ENCODE measurements around the gene GLRX2.

Gene GLRX2

GRCh38 chr1:193115629-193116227 lies 10.5 kb upstream of the GLRX2 start:
- TF ChIP-seq REST (IDR thresholded peaks at IDR 0.05; ENCODE audit: low read depth) (no peak), TEAD4 (IDR thresholded peaks at IDR 0.05) (peak; percentile 33)

- TF ChIP-seq MAX (IDR thresholded peaks at IDR 0.05) = no peak
- TF ChIP-seq EGR1 (IDR thresholded peaks at IDR 0.05) = no peak
- no peak for TF ChIP-seq NFIC (IDR thresholded peaks at IDR 0.05)
- no peak for TF ChIP-seq USF1 (IDR thresholded peaks at IDR 0.05)
- TF ChIP-seq TEAD4 (IDR thresholded peaks at IDR 0.05) = no peak
- TF ChIP-seq RAD21 (IDR thresholded peaks at IDR 0.05; ENCODE audit: low read depth) = no peak
- TF ChIP-seq REST (IDR thresholded peaks at IDR 0.05; ENCODE audit: low read depth) = no peak
- TF ChIP-seq YY1 (IDR thresholded peaks at IDR 0.05; ENCODE audit: low read depth) = no peak
- no peak for TF ChIP-seq TCF12 (IDR thresholded peaks at IDR 0.05; ENCODE audit: low read depth)
- no peak for TF ChIP-seq TAF1 (IDR thresholded peaks at IDR 0.05; ENCODE audit: low read depth)
- no peak for TF ChIP-seq EP300 (IDR thresholded peaks at IDR 0.05; ENCODE audit: borderline replicate concordance)
- no peak for TF ChIP-seq FOXM1 (IDR thresholded peaks at IDR 0.05; ENCODE audit: borderline replicate concordance, low read depth)
- no peak for TF ChIP-seq ZBTB7A (IDR thresholded peaks at IDR 0.05; ENCODE audit: low read depth)
These were observed 9.4 kb upstream of the GLRX2 start for GRCh38 chr1:193114485-193115095.

- TF ChIP-seq EGR1 (IDR thresholded peaks at IDR 0.05) = no peak
- TF ChIP-seq ZBTB7A (IDR thresholded peaks at IDR 0.05; ENCODE audit: low read depth) = no peak
- no peak for TF ChIP-seq CREB1 (IDR thresholded peaks at IDR 0.05; ENCODE audit: low read depth)
- no peak for TF ChIP-seq TAF1 (IDR thresholded peaks at IDR 0.05; ENCODE audit: low read depth)
- TF ChIP-seq RAD21 (IDR thresholded peaks at IDR 0.05; ENCODE audit: low read depth) = no peak
- TF ChIP-seq USF1 (IDR thresholded peaks at IDR 0.05) = no peak
- TF ChIP-seq MAX (IDR thresholded peaks at IDR 0.05) = no peak
- no peak for TF ChIP-seq TEAD4 (IDR thresholded peaks at IDR 0.05)
These were observed 8.7 kb upstream of the GLRX2 start for GRCh38 chr1:193113992-193114332.

- TF ChIP-seq TEAD4 (IDR thresholded peaks at IDR 0.05) (no peak), MAX (IDR thresholded peaks at IDR 0.05) (no peak)
These were observed 8.2 kb upstream of the GLRX2 start for GRCh38 chr1:193113258-193113991.

- no peak for TF ChIP-seq EP300 (IDR thresholded peaks at IDR 0.05; ENCODE audit: borderline replicate concordance)
- no peak for TF ChIP-seq FOXM1 (IDR thresholded peaks at IDR 0.05; ENCODE audit: borderline replicate concordance, low read depth)
- peak; percentile 99 for TF ChIP-seq CEBPB (IDR thresholded peaks at IDR 0.05)
- TF ChIP-seq ZBTB7A (IDR thresholded peaks at IDR 0.05; ENCODE audit: low read depth) = no peak
- TF ChIP-seq CREB1 (IDR thresholded peaks at IDR 0.05; ENCODE audit: low read depth) = no peak
- TF ChIP-seq EGR1 (IDR thresholded peaks at IDR 0.05) = no peak
- TF ChIP-seq TAF1 (IDR thresholded peaks at IDR 0.05; ENCODE audit: low read depth) = no peak
- peak; percentile 96 for TF ChIP-seq TEAD4 (IDR thresholded peaks at IDR 0.05)
- no peak for TF ChIP-seq REST (IDR thresholded peaks at IDR 0.05; ENCODE audit: low read depth)
- TF ChIP-seq RAD21 (IDR thresholded peaks at IDR 0.05; ENCODE audit: low read depth) = no peak
- TF ChIP-seq YY1 (IDR thresholded peaks at IDR 0.05; ENCODE audit: low read depth) = no peak
- no peak for TF ChIP-seq TCF12 (IDR thresholded peaks at IDR 0.05; ENCODE audit: low read depth)
- TF ChIP-seq MAX (IDR thresholded peaks at IDR 0.05) = no peak
- TF ChIP-seq USF1 (IDR thresholded peaks at IDR 0.05) = no peak
- no peak for TF ChIP-seq NFIC (IDR thresholded peaks at IDR 0.05)
These were observed 6.5 kb upstream of the GLRX2 start for GRCh38 chr1:193111641-193112090.

All from Ishikawa (cell line).